Heart right ventricle (tissue), 16 donors: Measurements from ENCODE around the gene NFIC. TPM values are rescaled to one million over a fixed set of nuclear protein-coding genes. Genes with fewer than 3 reads are reported as not detected.

Experiments used
- ATAC-seq, 8 donors: fragments of 200-7000 bp; cut with Tn5 transposase; one replicate each; pipeline ENCODE4 v1.9.1; 2020; ENCODE audit warnings: mild to moderate bottlenecking in 8 of 8, moderate library complexity in 8 of 8, moderate number of reproducible peaks in 1 of 8
- DNase-seq, 2 donors: peaks; one replicate each; pipeline ENCODE4 v3.0.0-alpha.2; 2020
- H3K27ac ChIP-seq, 10 donors: fragments of 200-600 bp; sonication (generic) in 2 of 10; one replicate each; pipeline versions ENCODE4 v1.5.0 to v1.8.0; 2020 to 2022; ENCODE audit warnings: mild to moderate bottlenecking in 3 of 10
- H3K27me3 ChIP-seq, 7 donors: fragments of 200-600 bp; one replicate each; pipeline ENCODE4 v1.8.0; 2021 to 2022; ENCODE audit warnings: mild to moderate bottlenecking in 2 of 7
- H3K36me3 ChIP-seq, 9 donors: fragments of 200-600 bp; sonication (generic) in 1 of 9; one replicate each; pipeline versions ENCODE4 v1.5.0 to v1.8.0; 2020 to 2022; ENCODE audit warnings: mild to moderate bottlenecking in 2 of 9
- H3K4me1 ChIP-seq, 9 donors: fragments of 200-600 bp; sonication (generic) in 1 of 9; one replicate each; pipeline versions ENCODE4 v1.5.0 to v1.8.0; 2020 to 2022; ENCODE audit warnings: mild to moderate bottlenecking in 4 of 9
- H3K4me3 ChIP-seq, 10 donors: fragments of 200-600 bp; sonication (generic) in 2 of 10; one replicate each; pipeline versions ENCODE4 v1.5.0 to v1.8.0; 2020 to 2022; ENCODE audit warnings: mild to moderate bottlenecking in 7 of 10, moderate library complexity in 2 of 10
- H3K9me3 ChIP-seq, 11 donors: fragments of 200-600 bp in 10 of 11; sonication (generic) in 2 of 11; one replicate each; pipeline versions ENCODE4 v1.5.0 to v1.8.0; 2013 to 2022; ENCODE audit warnings: mild to moderate bottlenecking in 2 of 11, control low read depth in 1 of 11, moderate library complexity in 1 of 11
- WGBS, 2 donors: extraction: QIAGEN DNeasy Blood & Tissue Kit; methylation state at CpG; one replicate each; pipeline ENCODE4 v1.1.7; 2013; ENCODE audit warnings: inconsistent platforms in 1 of 2; 5-methylcytosine and 5-hydroxymethylcytosine counted together
- intact Hi-C, 10 donors: fragments of 100-400 bp; cut with DNase I; formaldehyde crosslinking; loops; one replicate each; pipeline versions ENCODE4 v1.11.1 to v1.14.2; 2022
- polyA plus RNA-seq, 2 donors: library from polyadenylated mRNA; stranded (reverse); fragments of 200-250 nt; gene quantifications; one replicate each; pipeline ENCODE4 v1.2.3, GENCODE V29; 2013
- total RNA-seq, 10 donors: library from RNA; stranded (reverse); fragmentation: NEBNext Ultra II Directional in 3 of 10; extraction: Animal tissue kit (Norgen Biotek cat#: 25700) in 3 of 10; gene quantifications; one replicate each; pipeline versions ENCODE4 v1.2.1 to v1.2.4, GENCODE V29; 2021 to 2023
- TF ChIP-seq, protein P1 (sequence below), 9 donors: fragments of 200-600 bp; sonication (generic) in 2 of 9; IDR thresholded peaks; one replicate each; pipeline versions ENCODE4 v1.5.0 to v1.8.0; 2021 to 2022; ENCODE audit warnings: antibody characterized with exemption in 9 of 9, mild to moderate bottlenecking in 5 of 9, moderate library complexity in 1 of 9
- donor health status: Arrhythmogenic right ventricular cardiomyopathy.
- donor health status: ischemic (EF 13 %, LVEDD 7.1; RV severe dilation, severe dysfunction).
- donor health status: healthy with polysubstance abuse.
- donor health status: DM: no; HTN: yes; CAD: no.
- donor health status: DM: no; HTN: no; CAD: no.
- donor health status: ischemic (EF 25% LVEDD 6.9; RV normal size, moderate dysfunction).
- donor health status: ischemic (EF 25% LVEDD 5.7; RV mildly dilated, moderate dysfunction).
- donor health status: healthy.
- donor health status: DM: yes; HTN: yes; CAD: no.
- donor health status: Ischemic cardiomyopathy.
- donor health status: ischemic (EF 35%, LVEDD 5.7; RV mildly dilated, moderate dysfunction).
- donor health status: nonischemic (EF 11% LVEDD 7.7; RV severe dilation, severe dysfunction).
- donor health status: DM: yes; HTN: yes; CAD: no.
- donor health status: PGD.
- donor health status: ischemic (EF 29% LVEDD 5.4; RV normal size, mild dysfunction).
- donor health status: nonischemic (EF 23%, LVEDD 6.1; RV moderate dilation, normal function).

NFIC gene
- total and polyA plus RNA-seq, 12 donors = 52.3 to 217 (median 157) TPM

DNA sequence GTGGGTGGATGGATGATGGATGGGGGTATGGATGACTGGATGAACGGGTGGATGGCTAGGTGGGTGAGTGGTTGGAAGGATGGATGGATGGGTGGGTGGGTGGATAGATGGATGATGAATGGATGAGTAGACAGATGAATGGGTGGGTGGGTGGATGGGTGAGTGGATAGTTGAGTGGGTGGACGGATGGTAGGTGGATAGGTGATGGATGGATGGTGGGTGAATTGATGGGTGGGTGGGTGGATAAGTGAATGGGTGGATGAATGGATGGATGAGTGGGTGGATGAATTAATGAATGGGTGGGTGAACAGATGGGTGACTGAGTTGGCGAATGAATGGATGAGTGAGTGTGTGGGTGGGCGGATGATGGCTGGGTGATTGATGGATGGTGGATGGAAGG lies 109.1 kb downstream of the NFIC start:
- peaks cover 3 to 13% (median 6%) of the 10 kb centered on the region in 9 donors for H3K4me1 ChIP-seq
- ATAC-seq = no peak
- H3K36me3 ChIP-seq = no peaks in the 10 kb centered on the region
- no peak overlapping the region for H3K4me3 ChIP-seq
- intact Hi-C loops = loop anchor here in 2 of 10 donors (2.0 to 5.0 kb wide), 3 partner anchors 149 to 168 kb away; no protein-coding TSS in a partner anchor
- TF ChIP-seq, protein P1, sequence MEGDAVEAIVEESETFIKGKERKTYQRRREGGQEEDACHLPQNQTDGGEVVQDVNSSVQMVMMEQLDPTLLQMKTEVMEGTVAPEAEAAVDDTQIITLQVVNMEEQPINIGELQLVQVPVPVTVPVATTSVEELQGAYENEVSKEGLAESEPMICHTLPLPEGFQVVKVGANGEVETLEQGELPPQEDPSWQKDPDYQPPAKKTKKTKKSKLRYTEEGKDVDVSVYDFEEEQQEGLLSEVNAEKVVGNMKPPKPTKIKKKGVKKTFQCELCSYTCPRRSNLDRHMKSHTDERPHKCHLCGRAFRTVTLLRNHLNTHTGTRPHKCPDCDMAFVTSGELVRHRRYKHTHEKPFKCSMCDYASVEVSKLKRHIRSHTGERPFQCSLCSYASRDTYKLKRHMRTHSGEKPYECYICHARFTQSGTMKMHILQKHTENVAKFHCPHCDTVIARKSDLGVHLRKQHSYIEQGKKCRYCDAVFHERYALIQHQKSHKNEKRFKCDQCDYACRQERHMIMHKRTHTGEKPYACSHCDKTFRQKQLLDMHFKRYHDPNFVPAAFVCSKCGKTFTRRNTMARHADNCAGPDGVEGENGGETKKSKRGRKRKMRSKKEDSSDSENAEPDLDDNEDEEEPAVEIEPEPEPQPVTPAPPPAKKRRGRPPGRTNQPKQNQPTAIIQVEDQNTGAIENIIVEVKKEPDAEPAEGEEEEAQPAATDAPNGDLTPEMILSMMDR (IDR thresholded peaks at IDR 0.05) = no peak
- DNase-seq = no peak
- H3K27ac ChIP-seq = no peak overlapping the region
- H3K27me3 ChIP-seq = peaks cover 0 to 12% (median 8%) of the 10 kb centered on the region in 7 donors
- WGBS, 2 donors = 84 to 91% methylated on average over 4 of the region's 4 CpGs
- H3K9me3 ChIP-seq = no peaks in the 10 kb centered on the region

DNA sequence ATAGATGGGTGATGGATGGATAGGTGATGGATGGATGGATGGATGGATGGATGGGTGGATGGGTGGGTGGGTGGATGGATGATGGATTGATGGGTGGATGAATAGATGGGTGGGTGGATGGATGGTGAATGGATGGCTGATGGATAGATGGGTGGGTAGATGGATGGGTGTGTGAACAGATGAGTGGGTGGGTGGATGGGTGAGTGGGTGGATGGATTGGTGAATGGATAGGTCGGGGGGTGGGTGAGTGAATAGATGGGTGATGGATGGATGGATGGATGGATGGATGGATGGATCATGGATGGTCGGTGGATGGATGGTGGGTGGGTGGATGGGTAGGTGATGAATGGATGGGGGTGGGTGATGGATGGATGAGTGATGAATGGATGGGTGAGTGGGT lies 110.4 kb downstream of the NFIC start:
- intact Hi-C loops = loop anchor here in 3 of 10 donors (2.0 to 5.0 kb wide), 3 partner anchors 152 to 170 kb away; no protein-coding TSS in a partner anchor
- DNase-seq = no peak
- Histone ChIP-seq H3K4me3 (no peak overlapping the region), H3K27me3 (peaks cover 3 to 26% (median 22%) of the 10 kb centered on the region in 7 donors), H3K9me3 (no peaks in the 10 kb centered on the region), H3K4me1 (peaks cover under 1 to 10% (median 6%) of the 10 kb centered on the region in 9 donors), H3K36me3 (no peaks in the 10 kb centered on the region), H3K27ac (no peak overlapping the region)
- 88 to 91% methylated on average over 2 of the region's 2 CpGs for whole genome bisulfite sequencing, 2 donors
- ATAC-seq = no peak
- TF ChIP-seq, protein P1 (IDR thresholded peaks at IDR 0.05) = no peak

DNA sequence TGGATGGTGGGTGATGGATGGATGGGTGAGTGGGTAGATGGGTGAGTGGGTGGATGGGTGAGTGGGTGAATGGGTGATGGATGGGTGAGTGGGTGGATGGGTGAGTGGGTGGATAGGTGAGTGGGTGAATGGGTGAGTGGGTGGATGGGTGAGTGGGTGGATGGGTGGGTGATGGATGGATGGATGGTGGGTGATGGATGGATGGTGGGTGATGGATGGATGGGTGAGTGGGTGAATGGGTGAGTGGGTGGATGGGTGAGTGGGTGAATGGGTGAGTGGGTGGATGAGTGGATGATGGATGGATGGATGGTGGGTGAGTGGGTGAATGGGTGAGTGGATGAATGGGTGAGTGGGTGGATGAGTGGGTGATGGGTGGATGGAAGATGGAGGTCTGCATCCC lies 111.1 kb downstream of the NFIC start:
- no peaks in the 10 kb centered on the region for H3K9me3 ChIP-seq
- TF ChIP-seq, protein P1 (IDR thresholded peaks at IDR 0.05) = no peak
- no peaks in the 10 kb centered on the region for H3K36me3 ChIP-seq
- DNase-seq (no peak), ATAC-seq (no peak)
- H3K4me1 ChIP-seq = peaks cover 0 to 4% (median 1%) of the 10 kb centered on the region in 9 donors
- no peak overlapping the region for H3K27ac ChIP-seq
- no peak overlapping the region for H3K4me3 ChIP-seq
- intact Hi-C loops = loop anchor here in 3 of 10 donors (2.0 to 5.0 kb wide), 3 partner anchors 153 to 170 kb away; no protein-coding TSS in a partner anchor
- H3K27me3 ChIP-seq = peaks cover 9 to 32% (median 29%) of the 10 kb centered on the region in 7 donors

DNA sequence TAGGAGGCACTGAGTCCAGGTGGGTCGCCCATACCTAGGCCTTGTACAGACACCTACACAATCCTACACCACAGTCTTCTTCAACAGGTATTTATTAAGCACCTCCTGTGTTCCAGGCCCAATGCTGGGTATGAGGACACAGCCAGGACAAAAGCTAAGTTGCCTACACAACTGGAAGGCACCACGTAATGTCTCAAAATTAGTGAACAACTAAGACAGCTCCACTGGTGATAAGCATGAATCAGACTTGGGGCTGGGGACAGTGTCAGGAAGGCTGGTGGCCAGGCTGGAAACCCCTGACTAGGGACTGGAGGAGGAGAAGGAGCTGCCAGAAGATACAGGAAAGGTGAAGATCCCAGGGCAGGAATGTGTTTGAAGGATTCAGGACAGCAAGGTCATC lies 111.6 kb downstream of the NFIC start:
- H3K9me3 ChIP-seq = no peaks in the 10 kb centered on the region
- no peaks in the 10 kb centered on the region for H3K36me3 ChIP-seq
- TF ChIP-seq, protein P1 (IDR thresholded peaks at IDR 0.05) = no peak
- H3K27ac ChIP-seq = no peak overlapping the region
- DNase-seq (no peak), ATAC-seq (no peak)
- peaks cover 0 to 3% (median 0%) of the 10 kb centered on the region in 9 donors for H3K4me1 ChIP-seq
- no peak overlapping the region for H3K4me3 ChIP-seq
- intact Hi-C loops = loop anchor here in 3 of 10 donors (2.0 to 5.0 kb wide), 3 partner anchors 153 to 171 kb away; no protein-coding TSS in a partner anchor
- WGBS, 2 donors = 67 to 93% methylated on average over 2 of the region's 2 CpGs
- H3K27me3 ChIP-seq = peaks cover 14 to 37% (median 33%) of the 10 kb centered on the region in 7 donors
